Measurements from ENCODE around the gene TEAD1.

- no peak for TF ChIP-seq POLR2A (IDR thresholded peaks at IDR 0.05)
- TF ChIP-seq CTCF (IDR thresholded peaks at IDR 0.05), result no peak
- no peak for TF ChIP-seq POLR2AphosphoS5 (IDR thresholded peaks at IDR 0.05)
These were observed 60.4 kb downstream of the TEAD1 start for GRCh38 chr11:12734625-12735024.
